ENCODE data around the gene CTBP2.

DNA sequence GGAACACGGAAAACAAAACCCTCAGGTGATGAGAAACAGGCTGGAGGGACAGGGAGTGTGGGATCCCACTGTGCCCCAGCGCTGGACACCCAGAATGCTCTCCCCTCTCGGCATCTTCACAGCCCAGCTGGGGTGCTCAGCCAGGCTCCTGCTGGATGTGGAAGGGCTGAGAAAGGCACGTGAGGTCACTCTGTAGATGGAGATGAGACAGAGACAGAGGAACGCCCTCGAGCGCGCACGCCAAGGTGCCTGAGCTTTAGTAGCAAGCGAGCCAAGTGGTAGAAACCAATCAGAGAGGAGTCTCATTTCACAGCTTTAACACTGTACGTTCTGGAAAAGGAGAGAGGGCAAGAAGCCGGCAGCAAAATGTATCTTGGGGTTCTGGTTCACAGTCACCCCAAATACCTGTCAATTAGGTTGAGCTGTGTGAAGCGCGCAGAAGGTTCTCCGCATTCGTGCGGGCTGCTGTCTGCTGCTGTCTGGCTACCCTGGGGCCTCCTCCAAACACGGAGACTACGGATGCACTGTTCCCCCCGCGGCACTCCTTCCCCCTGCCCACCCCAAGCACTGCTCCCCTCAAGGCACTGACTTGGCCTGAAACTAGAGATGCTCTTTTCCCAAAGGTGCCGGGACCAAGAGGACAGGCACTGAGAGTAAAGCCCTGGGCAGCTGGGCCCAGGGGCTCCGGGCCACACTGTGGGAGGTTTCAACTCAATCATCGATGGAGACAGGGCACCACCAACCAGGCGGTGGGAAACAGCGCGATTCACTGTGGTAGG is 127.0 kb downstream of the CTBP2 start:
- TF ChIP-seq, protein P1, sequence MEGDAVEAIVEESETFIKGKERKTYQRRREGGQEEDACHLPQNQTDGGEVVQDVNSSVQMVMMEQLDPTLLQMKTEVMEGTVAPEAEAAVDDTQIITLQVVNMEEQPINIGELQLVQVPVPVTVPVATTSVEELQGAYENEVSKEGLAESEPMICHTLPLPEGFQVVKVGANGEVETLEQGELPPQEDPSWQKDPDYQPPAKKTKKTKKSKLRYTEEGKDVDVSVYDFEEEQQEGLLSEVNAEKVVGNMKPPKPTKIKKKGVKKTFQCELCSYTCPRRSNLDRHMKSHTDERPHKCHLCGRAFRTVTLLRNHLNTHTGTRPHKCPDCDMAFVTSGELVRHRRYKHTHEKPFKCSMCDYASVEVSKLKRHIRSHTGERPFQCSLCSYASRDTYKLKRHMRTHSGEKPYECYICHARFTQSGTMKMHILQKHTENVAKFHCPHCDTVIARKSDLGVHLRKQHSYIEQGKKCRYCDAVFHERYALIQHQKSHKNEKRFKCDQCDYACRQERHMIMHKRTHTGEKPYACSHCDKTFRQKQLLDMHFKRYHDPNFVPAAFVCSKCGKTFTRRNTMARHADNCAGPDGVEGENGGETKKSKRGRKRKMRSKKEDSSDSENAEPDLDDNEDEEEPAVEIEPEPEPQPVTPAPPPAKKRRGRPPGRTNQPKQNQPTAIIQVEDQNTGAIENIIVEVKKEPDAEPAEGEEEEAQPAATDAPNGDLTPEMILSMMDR (IDR thresholded peaks at IDR 0.05 in 8 of 11, conservative IDR thresholded peaks at IDR 0.05 in 3 of 11), result no peak
- TF ChIP-seq POLR2A (IDR thresholded peaks at IDR 0.05) (no peak), POLR2AphosphoS5 (IDR thresholded peaks at IDR 0.05) (no peak)

Data from spleen (tissue), 7 donors.